LNCaP clone FGC (cell line): ENCODE measurements around the gene RHEBL1.
A peak's percentile ranks its signal among the peaks of the same experiment; 100 is the strongest.

Experiments used
- DNase-seq: peaks from one replicate; pipeline ENCODE4 v3.0.0-alpha.2; 2011; ENCODE audit warnings: low read depth
- H3K4me3 ChIP-seq: 2 replicates; pipeline ENCODE4 v1.5.1; 2011; ENCODE audit warnings: mild to moderate bottlenecking, low read depth, low read length, control low read depth
- CTCF ChIP-seq: IDR thresholded peaks from 2 replicates; pipeline ENCODE4 v1.5.1; 2012; ENCODE audit warnings: mild to moderate bottlenecking; ENCODE audit not compliant: control insufficient read depth, insufficient read depth; ENCODE audit errors: extremely low read depth

Gene RHEBL1

GRCh38 chr12:49093792-49094159 lies 24.0 kb upstream of the RHEBL1 start:
- DNase-seq, result no peak
- no peak for TF ChIP-seq CTCF
- no peak overlapping the region for H3K4me3 ChIP-seq

GRCh38 chr12:49092816-49093406 lies 23.1 kb upstream of the RHEBL1 start:
- no peak for TF ChIP-seq CTCF
- no peak for DNase-seq
- H3K4me3 ChIP-seq, result no peak overlapping the region

- no peak overlapping the region for H3K4me3 ChIP-seq
- DNase-seq, result no peak
- TF ChIP-seq CTCF, result peak; percentile 40
Observed at GRCh38 chr12:49092086-49092815, 22.5 kb upstream of the RHEBL1 start.

GRCh38 chr12:49091836-49092085 lies 22.0 kb upstream of the RHEBL1 start:
- no peak for TF ChIP-seq CTCF
- H3K4me3 ChIP-seq, result no peak overlapping the region
- no peak for DNase-seq

- no peak for DNase-seq
- no peak for TF ChIP-seq CTCF
- no peak overlapping the region for H3K4me3 ChIP-seq
Observed at GRCh38 chr12:49091056-49091835, 21.5 kb upstream of the RHEBL1 start.

- no peak overlapping the region for H3K4me3 ChIP-seq
- 0 out of 2 replicates have a peak, but pooled peaks have one; percentile 4 for TF ChIP-seq CTCF
- DNase-seq, result no peak
Observed at GRCh38 chr12:49089821-49090773, 20.3 kb upstream of the RHEBL1 start.
